ENCODE measurements around the gene ANK3. TPM values are rescaled to one million over a fixed set of nuclear protein-coding genes. Genes with fewer than 3 reads are reported as not detected.

The ANK3 gene
- total and polyA plus RNA-seq, 2 experiments from 2014 or later: 44.9 to 95.8 TPM

DNA sequence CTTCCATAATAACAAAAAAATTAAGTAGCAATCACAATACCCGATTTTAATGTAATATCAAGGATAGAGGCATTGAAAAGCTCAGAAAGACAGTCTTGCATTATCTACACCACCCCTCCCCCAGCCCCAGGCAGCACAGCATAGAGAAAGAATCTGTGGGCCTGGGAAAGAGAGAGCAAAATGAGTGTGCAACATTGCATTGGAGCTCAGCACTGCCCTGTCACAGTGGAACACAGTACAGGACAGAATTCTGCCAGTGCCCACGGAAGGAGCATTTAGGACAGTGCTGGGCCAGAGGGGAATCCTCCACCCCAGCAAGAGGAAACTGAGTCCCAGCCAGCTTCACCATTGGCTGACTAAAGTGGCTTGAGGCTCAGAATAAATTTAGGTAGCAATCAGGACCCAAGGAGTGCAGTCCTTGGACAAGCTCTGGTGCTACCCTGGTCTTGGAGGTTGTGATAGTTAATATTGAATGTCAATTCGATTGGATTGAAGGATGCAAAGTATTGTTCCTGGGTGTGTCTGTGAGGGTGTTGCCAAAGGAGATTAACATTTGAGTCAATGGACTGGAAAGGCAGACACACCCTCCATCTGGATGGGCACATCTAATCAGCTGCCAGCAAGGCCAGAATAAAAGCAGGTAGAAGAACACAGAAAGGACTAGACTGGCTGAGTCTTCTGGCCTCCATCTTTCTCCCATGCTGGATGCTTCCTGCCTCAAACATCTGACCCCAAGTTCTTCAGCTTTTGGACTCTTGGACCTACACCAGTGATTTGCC lies 234.4 kb downstream of the ANK3 start:
- Histone ChIP-seq H3K4me1 (ENCODE audit: low read depth) (no peaks in the 10 kb centered on the region), H3K36me3 (no peaks in the 10 kb centered on the region), H3K27ac (no peak overlapping the region), H3K9me3 (ENCODE audit: low read depth) (no peaks in the 10 kb centered on the region), H3K27me3 (no peaks in the 10 kb centered on the region), H3K4me3 (no peak overlapping the region)
- TF ChIP-seq, protein P1, sequence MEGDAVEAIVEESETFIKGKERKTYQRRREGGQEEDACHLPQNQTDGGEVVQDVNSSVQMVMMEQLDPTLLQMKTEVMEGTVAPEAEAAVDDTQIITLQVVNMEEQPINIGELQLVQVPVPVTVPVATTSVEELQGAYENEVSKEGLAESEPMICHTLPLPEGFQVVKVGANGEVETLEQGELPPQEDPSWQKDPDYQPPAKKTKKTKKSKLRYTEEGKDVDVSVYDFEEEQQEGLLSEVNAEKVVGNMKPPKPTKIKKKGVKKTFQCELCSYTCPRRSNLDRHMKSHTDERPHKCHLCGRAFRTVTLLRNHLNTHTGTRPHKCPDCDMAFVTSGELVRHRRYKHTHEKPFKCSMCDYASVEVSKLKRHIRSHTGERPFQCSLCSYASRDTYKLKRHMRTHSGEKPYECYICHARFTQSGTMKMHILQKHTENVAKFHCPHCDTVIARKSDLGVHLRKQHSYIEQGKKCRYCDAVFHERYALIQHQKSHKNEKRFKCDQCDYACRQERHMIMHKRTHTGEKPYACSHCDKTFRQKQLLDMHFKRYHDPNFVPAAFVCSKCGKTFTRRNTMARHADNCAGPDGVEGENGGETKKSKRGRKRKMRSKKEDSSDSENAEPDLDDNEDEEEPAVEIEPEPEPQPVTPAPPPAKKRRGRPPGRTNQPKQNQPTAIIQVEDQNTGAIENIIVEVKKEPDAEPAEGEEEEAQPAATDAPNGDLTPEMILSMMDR (IDR thresholded peaks at IDR 0.05; ENCODE audit: low read depth, low read length): no peak
- DNase-seq (ENCODE audit: low read depth in 1 of 2, low spot score in 1 of 2): no peak

DNA sequence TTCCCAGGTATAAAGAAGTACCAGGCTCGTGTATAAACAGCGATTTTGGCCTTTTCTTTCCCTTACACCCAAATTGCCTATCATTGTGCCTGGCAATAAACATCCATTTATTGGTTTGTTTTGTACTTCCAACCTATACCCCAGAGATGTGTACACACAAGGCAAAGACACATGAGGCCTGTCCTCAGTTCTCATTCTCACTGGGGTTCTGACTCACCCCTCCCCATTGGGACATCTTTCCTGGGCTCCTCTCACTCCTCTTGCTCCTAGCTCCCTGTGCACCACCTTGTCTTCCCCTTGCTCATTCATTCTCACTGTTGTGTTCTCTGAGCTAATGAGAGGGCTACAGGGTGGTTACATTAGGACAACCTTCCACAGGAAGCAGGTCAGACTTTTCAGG lies 240.7 kb downstream of the ANK3 start:
- Histone ChIP-seq H3K4me3 (no peak overlapping the region), H3K9me3 (ENCODE audit: low read depth) (no peaks in the 10 kb centered on the region), H3K4me1 (ENCODE audit: low read depth) (peaks cover 6% of the 10 kb centered on the region), H3K27ac (no peak overlapping the region), H3K36me3 (no peaks in the 10 kb centered on the region), H3K27me3 (no peaks in the 10 kb centered on the region)
- TF ChIP-seq, protein P1 (IDR thresholded peaks at IDR 0.05; ENCODE audit: low read depth, low read length): no peak
- DNase-seq (ENCODE audit: low read depth in 1 of 2, low spot score in 1 of 2): no peak

DNA sequence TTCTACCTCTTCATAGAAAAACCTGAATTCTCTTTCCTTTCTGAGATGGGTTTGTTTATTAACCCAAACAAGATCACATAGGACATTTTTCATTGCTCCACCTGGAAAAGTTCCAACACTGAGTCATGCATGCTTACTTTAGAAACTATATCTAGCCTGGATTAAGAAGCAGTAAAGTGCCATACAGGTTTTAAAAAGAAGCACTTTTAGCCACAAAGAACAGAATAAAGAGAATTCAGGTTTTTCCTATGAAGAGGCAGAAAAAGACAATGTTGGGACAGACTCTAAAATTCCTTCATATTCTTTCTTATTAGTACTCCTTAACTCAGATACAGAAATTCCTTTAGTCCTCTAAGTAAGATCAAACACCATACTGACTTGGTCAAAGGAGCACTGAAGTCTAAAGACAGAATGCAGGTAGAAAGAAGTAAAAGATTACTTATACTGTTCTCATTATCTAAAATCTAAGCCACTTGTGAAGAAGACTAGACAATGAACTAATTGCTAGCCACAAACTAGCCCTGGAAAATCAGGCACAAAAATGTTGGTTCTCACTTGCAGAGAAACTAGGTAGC lies 241.3 kb downstream of the ANK3 start:
- DNase-seq (ENCODE audit: low read depth in 1 of 2, low spot score in 1 of 2): peak in 1 of 2 donors; percentile 87
- H3K4me1 ChIP-seq (ENCODE audit: low read depth): peaks cover 6% of the 10 kb centered on the region
- H3K27ac ChIP-seq: no peak overlapping the region
- H3K9me3 ChIP-seq (ENCODE audit: low read depth): no peaks in the 10 kb centered on the region
- H3K27me3 ChIP-seq: no peaks in the 10 kb centered on the region
- no peaks in the 10 kb centered on the region for H3K36me3 ChIP-seq
- TF ChIP-seq, protein P1 (IDR thresholded peaks at IDR 0.05; ENCODE audit: low read depth, low read length): no peak
- no peak overlapping the region for H3K4me3 ChIP-seq

DNA sequence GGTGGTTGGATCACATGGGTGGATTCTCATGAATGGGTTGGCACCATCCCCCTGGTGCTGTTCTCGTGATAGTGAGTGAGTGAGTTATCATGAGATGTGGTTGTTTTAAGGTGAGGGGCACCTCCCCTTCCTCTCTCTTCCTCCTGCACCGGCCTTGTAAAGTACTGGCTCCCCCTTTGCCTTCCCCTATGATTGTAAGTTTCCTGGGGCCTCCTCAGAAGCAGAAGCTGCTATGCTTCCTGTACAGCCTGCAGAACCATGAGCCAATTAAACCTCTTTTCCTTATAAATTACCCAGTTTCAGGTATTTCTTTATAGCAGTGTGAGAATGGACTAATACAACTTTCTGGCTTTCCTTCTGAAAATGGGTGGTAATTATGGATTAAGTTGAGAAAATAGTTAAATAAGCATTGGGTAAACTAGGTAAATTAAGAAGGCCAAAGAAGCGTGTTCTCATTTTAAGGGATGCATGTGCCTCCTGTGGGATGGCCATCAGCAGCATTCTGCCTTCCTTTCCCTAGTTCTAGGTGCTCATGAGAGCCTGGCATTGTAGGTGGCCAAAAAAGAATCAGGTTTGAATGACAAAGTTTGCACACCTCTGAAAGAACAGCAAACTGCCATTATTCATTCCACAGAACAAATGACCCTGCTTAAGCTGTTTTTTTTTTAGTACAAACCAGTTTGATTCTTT lies 242.0 kb downstream of the ANK3 start:
- Histone ChIP-seq H3K27ac (no peak overlapping the region), H3K4me3 (no peak overlapping the region), H3K36me3 (no peaks in the 10 kb centered on the region), H3K4me1 (ENCODE audit: low read depth) (peaks cover 6% of the 10 kb centered on the region), H3K27me3 (no peaks in the 10 kb centered on the region), H3K9me3 (ENCODE audit: low read depth) (no peaks in the 10 kb centered on the region)
- DNase-seq (ENCODE audit: low read depth in 1 of 2, low spot score in 1 of 2): no peak
- TF ChIP-seq, protein P1 (IDR thresholded peaks at IDR 0.05; ENCODE audit: low read depth, low read length): no peak

DNA sequence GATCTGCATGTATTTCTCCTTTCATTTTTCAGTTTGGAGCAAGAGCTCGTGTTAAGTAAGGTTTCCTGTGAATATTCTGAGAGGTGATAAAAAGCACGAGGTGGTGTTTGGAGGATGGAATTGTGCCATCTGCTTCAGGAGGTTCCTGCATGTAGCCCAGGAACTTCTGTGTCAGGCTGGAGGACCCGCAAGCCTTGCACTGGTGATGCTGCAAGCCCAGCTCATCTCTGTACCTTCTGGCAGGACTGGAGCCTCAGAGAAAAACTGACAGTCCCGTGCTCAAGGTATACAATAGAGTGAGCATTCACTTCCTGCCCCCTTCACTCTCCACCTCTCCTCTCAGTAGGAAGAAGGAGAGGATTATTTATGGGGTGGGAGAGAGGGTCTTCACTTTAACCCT lies 242.7 kb downstream of the ANK3 start:
- TF ChIP-seq, protein P1 (IDR thresholded peaks at IDR 0.05; ENCODE audit: low read depth, low read length): no peak
- Histone ChIP-seq H3K27ac (no peak overlapping the region), H3K9me3 (ENCODE audit: low read depth) (no peaks in the 10 kb centered on the region), H3K27me3 (no peaks in the 10 kb centered on the region), H3K36me3 (no peaks in the 10 kb centered on the region), H3K4me3 (no peak overlapping the region), H3K4me1 (ENCODE audit: low read depth) (peaks cover 6% of the 10 kb centered on the region)
- DNase-seq (ENCODE audit: low read depth in 1 of 2, low spot score in 1 of 2): no peak

Data from cardiac muscle cell (in vitro differentiated cells and primary cell).